Fibroblast of lung (primary cell): Measurements from ENCODE around the gene CRYL1.

ENCODE experiments used
- EZH2 ChIP-seq: IDR thresholded peaks from 2 replicates; pipeline ENCODE4 v1.5.1; 2012; ENCODE audit warnings: low read length, control low read depth, mild to moderate bottlenecking; ENCODE audit errors: missing control alignments
- TF ChIP-seq, protein P1 (sequence below), 2 donors: IDR thresholded peaks in 1 of 2; conservative IDR thresholded peaks in 1 of 2; 1 replicate in 1 of 2; 2 replicates in 1 of 2; pipeline ENCODE4 v1.5.1; 2011 to 2012; ENCODE audit warnings: low read length in 2 of 2, control low read depth in 1 of 2, inconsistent platforms in 1 of 2, low read depth in 1 of 2, mild to moderate bottlenecking in 1 of 2

DNA sequence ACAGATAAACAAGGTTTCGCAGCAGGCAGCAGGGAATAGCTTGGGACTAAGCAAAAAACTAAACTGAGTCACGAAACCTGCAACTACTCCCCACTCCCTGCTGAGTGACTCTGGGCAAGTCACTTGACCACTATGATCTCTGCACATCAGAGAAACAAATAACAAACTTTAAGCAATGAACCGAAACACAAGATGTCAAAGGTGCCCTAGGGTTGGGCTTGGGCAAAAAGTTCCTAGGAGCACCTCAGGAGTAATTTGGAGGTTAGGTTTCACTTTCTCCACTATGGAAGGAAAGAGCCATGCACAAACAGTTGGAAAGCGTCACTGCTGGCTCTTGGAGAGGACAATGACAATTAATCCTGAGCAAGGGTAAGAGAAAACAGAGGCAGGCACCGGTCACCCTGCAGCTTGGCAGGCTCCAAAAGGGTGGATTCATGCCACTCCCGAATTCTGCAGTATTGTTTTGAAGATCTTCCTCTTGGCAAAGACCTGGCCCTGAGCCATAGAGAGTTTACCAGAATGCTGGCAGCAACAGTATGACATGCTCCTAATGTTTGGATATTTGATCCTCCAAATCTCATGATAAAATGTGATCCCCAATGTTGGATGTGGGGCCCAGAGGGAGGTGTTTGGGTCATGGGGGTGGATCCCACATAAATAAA is 60.3 kb downstream of the CRYL1 start:
- no peak for TF ChIP-seq EZH2
- TF ChIP-seq, protein P1, sequence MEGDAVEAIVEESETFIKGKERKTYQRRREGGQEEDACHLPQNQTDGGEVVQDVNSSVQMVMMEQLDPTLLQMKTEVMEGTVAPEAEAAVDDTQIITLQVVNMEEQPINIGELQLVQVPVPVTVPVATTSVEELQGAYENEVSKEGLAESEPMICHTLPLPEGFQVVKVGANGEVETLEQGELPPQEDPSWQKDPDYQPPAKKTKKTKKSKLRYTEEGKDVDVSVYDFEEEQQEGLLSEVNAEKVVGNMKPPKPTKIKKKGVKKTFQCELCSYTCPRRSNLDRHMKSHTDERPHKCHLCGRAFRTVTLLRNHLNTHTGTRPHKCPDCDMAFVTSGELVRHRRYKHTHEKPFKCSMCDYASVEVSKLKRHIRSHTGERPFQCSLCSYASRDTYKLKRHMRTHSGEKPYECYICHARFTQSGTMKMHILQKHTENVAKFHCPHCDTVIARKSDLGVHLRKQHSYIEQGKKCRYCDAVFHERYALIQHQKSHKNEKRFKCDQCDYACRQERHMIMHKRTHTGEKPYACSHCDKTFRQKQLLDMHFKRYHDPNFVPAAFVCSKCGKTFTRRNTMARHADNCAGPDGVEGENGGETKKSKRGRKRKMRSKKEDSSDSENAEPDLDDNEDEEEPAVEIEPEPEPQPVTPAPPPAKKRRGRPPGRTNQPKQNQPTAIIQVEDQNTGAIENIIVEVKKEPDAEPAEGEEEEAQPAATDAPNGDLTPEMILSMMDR (conservative IDR thresholded peaks at IDR 0.05 in 1 of 2, IDR thresholded peaks at IDR 0.05 in 1 of 2; ENCODE audit: low read depth in 1 of 2, low read length in 2 of 2): no peak
